HepG2 (cell line): ENCODE measurements around the gene FAM89B. TPM values are rescaled to one million over a fixed set of nuclear protein-coding genes. Genes with fewer than 3 reads are reported as not detected.
A peak's percentile ranks its signal among the peaks of the same experiment; 100 is the strongest.

Experiments used
- CC2D1A ChIP-seq: sonication (generic); formaldehyde crosslinking; IDR thresholded peaks from 2 replicates; pipeline ENCODE4 v1.8.1; 2023; ENCODE audit warnings: mild to moderate bottlenecking, missing genetic modification reagents
- CHD4 ChIP-seq: fragments of 200-600 bp; sonication (generic); IDR thresholded peaks from 2 replicates; pipeline ENCODE4 v1.7.0; 2017; ENCODE audit warnings: mild to moderate bottlenecking, low read length, borderline replicate concordance
- DMTF1 ChIP-seq: sonication (generic); formaldehyde crosslinking; IDR thresholded peaks from 2 replicates; pipeline ENCODE4 v1.4.0; 2020; ENCODE audit warnings: mild to moderate bottlenecking, missing genetic modification reagents
- EZH2 ChIP-seq: conservative IDR thresholded peaks from 2 replicates; pipeline ENCODE4 v1.6.1; 2012; ENCODE audit warnings: mild to moderate bottlenecking, low read depth, low read length, moderate library complexity
- HINFP ChIP-seq: sonication (generic); formaldehyde crosslinking; IDR thresholded peaks from 2 replicates; pipeline ENCODE4 v1.4.0; 2020; ENCODE audit warnings: low read depth, mild to moderate bottlenecking, missing genetic modification reagents
- HMGA1 ChIP-seq: sonication (generic); formaldehyde crosslinking; conservative IDR thresholded peaks from 2 replicates; pipeline ENCODE4 v1.4.0; 2020; ENCODE audit warnings: missing genetic modification reagents
- MTF1 ChIP-seq: sonication (generic); formaldehyde crosslinking; IDR thresholded peaks from 2 replicates; pipeline ENCODE4 v1.5.0; 2020; ENCODE audit warnings: missing genetic modification reagents
- PAX8 ChIP-seq: sonication (generic); formaldehyde crosslinking; IDR thresholded peaks from 2 replicates; pipeline ENCODE4 v1.8.0; 2022; ENCODE audit warnings: mild to moderate bottlenecking, missing genetic modification reagents, borderline replicate concordance
- PHF5A ChIP-seq: IDR thresholded peaks from one replicate; pipeline ENCODE4 v1.6.1; 2018; ENCODE audit warnings: low read depth, missing genetic modification reagents; ENCODE audit not compliant: unreplicated experiment
- SAFB2 ChIP-seq: sonication (generic); formaldehyde crosslinking; IDR thresholded peaks from 2 replicates; pipeline ENCODE4 v1.5.1; 2020; ENCODE audit warnings: missing genetic modification reagents, low read depth, mild to moderate bottlenecking, borderline replicate concordance
- SP2 ChIP-seq: sonication (generic); formaldehyde crosslinking; IDR thresholded peaks from 2 replicates; pipeline ENCODE4 v1.5.1; 2020; ENCODE audit warnings: mild to moderate bottlenecking, missing genetic modification reagents
- TAF1 ChIP-seq: sonication (generic); formaldehyde crosslinking; IDR thresholded peaks from 2 replicates; pipeline ENCODE4 v1.4.0; 2020; ENCODE audit warnings: missing genetic modification reagents
- YEATS4 ChIP-seq: sonication (generic); formaldehyde crosslinking; IDR thresholded peaks from 2 replicates; pipeline ENCODE4 v1.4.0; 2020; ENCODE audit warnings: missing genetic modification reagents, borderline replicate concordance
- ZBTB26 ChIP-seq: IDR thresholded peaks from 2 replicates; pipeline ENCODE4 v1.6.1; 2016; ENCODE audit warnings: missing compliant biosample characterization, missing genetic modification reagents, borderline replicate concordance
- ZMYM3 ChIP-seq: sonication (generic); formaldehyde crosslinking; IDR thresholded peaks from 2 replicates; pipeline ENCODE4 v1.5.1; 2020; ENCODE audit warnings: mild to moderate bottlenecking, missing genetic modification reagents
- ZNF143 ChIP-seq: sonication (generic); formaldehyde crosslinking; IDR thresholded peaks from 2 replicates; pipeline ENCODE4 v1.4.0; 2020; ENCODE audit warnings: missing genetic modification reagents
- ZNF207 ChIP-seq: fragments of 450-650 bp; IDR thresholded peaks from 2 replicates; pipeline ENCODE4 v1.6.1; 2016; ENCODE audit warnings: antibody characterized with exemption, borderline replicate concordance
- ZNF530 ChIP-seq: sonication (generic); formaldehyde crosslinking; IDR thresholded peaks from 2 replicates; pipeline ENCODE4 v1.5.0; 2020; ENCODE audit warnings: low read depth, mild to moderate bottlenecking, missing genetic modification reagents
- ZNF598 ChIP-seq: sonication (generic); formaldehyde crosslinking; IDR thresholded peaks from 2 replicates; pipeline ENCODE4 v1.5.1; 2020; ENCODE audit warnings: mild to moderate bottlenecking, missing genetic modification reagents, borderline replicate concordance
- ZNF607 ChIP-seq: sonication (generic); formaldehyde crosslinking; IDR thresholded peaks from 2 replicates; pipeline ENCODE4 v1.5.1; 2020; ENCODE audit warnings: missing genetic modification reagents, mild to moderate bottlenecking, borderline replicate concordance
- ZNF773 ChIP-seq: sonication (generic); formaldehyde crosslinking; IDR thresholded peaks from 2 replicates; pipeline ENCODE4 v1.4.0; 2020; ENCODE audit warnings: missing genetic modification reagents, borderline replicate concordance
- polyA plus RNA-seq, 8 experiments: library from polyadenylated mRNA; depleted of rRNA in 3 of 8; stranded (reverse) in 7 of 8; unstranded in 1 of 8; fragments of >200 nt; fragmentation: Illumina TruSeq in 4 of 8; extraction: Trizol in 4 of 8; gene quantifications; 2 replicates each; pipeline versions ENCODE4 v1.2.1 to v1.2.3, GENCODE V29; 2011 to 2016; ENCODE audit warnings: low read depth in 4 of 8, missing spikeins in 1 of 8, mixed read lengths in 1 of 8; ENCODE audit not compliant: insufficient read depth in 1 of 8
- total RNA-seq, 5 experiments: library from RNA; depleted of rRNA; stranded (reverse); fragments of >200 nt; fragmentation: Illumina TruSeq; extraction: Trizol; gene quantifications; 2 replicates each; pipeline ENCODE4 v1.2.3, GENCODE V29; 2016; ENCODE audit warnings: low read depth in 1 of 5
- TF ChIP-seq, protein P1 (sequence below): sonication (generic); formaldehyde crosslinking; IDR thresholded peaks from 2 replicates; pipeline ENCODE4 v1.5.0; 2020; ENCODE audit warnings: mild to moderate bottlenecking, low read depth, missing genetic modification reagents, borderline replicate concordance
- TF ChIP-seq, protein P2 (sequence below): sonication (generic); formaldehyde crosslinking; IDR thresholded peaks from 2 replicates; pipeline ENCODE4 v1.4.0; 2020; ENCODE audit warnings: missing genetic modification reagents
- TF ChIP-seq, protein P3 (sequence below): sonication (generic); formaldehyde crosslinking; IDR thresholded peaks from 2 replicates; pipeline ENCODE4 v1.5.0; 2020; ENCODE audit warnings: mild to moderate bottlenecking, missing genetic modification reagents

The FAM89B gene
- total and polyA plus RNA-seq, 2 of the 13 experiments (the other 11 are each of a cell fraction or from before 2014, with no cell fraction given): 5.7 to 8.0 TPM

DNA sequence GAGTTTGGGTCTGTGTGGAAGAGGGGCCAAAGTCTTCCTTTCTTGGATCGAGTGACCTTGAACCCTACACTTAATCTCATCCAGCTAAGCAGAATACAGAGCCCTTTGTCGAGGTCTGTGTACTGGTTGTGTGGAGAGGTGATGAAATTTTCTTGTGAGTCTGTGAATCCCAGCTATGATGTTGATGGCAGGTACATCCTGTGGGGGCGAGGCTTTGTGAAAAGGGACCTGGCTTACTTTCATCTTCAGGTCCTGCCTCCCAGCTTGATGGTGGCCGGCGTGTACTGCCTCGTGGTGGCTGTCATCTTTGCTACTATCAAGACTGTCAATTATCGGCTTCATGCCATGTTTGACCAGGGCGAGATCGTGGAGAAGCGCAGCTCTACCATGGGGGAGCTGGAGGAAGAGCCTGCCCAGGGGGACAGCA is 44.2 kb downstream of the FAM89B start (continued):
- TF ChIP-seq DMTF1 (CRISPR knock-in tag) (no peak), ZNF607 (CRISPR knock-in tag) (no peak), CHD4 (no peak), PAX8 (no peak), HINFP (CRISPR knock-in tag) (no peak), MTF1 (CRISPR knock-in tag) (no peak), PHF5A (CRISPR knock-in tag) (no peak), HMGA1 (CRISPR knock-in tag) (no peak), TAF1 (peak; percentile 6; the same call in 1 of the 2 replicates), ZBTB26 (no peak), SP2 (CRISPR knock-in tag) (no peak), ZNF207 (no peak), YEATS4 (CRISPR knock-in tag) (no peak), SAFB2 (CRISPR knock-in tag) (no peak), ZNF598 (CRISPR knock-in tag) (0 out of 2 replicates have a peak, but pooled peaks have one; percentile 26), CC2D1A (CRISPR knock-in tag) (no peak), ZNF143 (CRISPR knock-in tag) (no peak), EZH2 (no peak), ZMYM3 (CRISPR knock-in tag) (no peak), ZNF773 (no peak), ZNF530 (CRISPR knock-in tag) (no peak)
- TF ChIP-seq, protein P1, sequence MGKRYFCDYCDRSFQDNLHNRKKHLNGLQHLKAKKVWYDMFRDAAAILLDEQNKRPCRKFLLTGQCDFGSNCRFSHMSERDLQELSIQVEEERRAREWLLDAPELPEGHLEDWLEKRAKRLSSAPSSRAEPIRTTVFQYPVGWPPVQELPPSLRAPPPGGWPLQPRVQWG (CRISPR knock-in tag): no peak
- TF ChIP-seq, protein P2, sequence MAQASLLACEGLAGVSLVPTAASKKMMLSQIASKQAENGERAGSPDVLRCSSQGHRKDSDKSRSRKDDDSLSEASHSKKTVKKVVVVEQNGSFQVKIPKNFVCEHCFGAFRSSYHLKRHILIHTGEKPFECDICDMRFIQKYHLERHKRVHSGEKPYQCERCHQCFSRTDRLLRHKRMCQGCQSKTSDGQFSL: no peak
- TF ChIP-seq, protein P3, sequence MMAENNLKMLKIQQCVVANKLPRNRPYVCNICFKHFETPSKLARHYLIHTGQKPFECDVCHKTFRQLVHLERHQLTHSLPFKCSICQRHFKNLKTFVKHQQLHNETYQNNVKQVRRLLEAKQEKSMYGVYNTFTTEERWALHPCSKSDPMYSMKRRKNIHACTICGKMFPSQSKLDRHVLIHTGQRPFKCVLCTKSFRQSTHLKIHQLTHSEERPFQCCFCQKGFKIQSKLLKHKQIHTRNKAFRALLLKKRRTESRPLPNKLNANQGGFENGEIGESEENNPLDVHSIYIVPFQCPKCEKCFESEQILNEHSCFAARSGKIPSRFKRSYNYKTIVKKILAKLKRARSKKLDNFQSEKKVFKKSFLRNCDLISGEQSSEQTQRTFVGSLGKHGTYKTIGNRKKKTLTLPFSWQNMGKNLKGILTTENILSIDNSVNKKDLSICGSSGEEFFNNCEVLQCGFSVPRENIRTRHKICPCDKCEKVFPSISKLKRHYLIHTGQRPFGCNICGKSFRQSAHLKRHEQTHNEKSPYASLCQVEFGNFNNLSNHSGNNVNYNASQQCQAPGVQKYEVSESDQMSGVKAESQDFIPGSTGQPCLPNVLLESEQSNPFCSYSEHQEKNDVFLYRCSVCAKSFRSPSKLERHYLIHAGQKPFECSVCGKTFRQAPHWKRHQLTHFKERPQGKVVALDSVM (CRISPR knock-in tag): no peak
